ENCODE results near the gene CNIH3.

Gene CNIH3

GRCh38 chr1:224718470-224719053 is 102.4 kb downstream of the CNIH3 start:
- no peak for DNase-seq (ENCODE audit: low read depth in 2 of 3, low spot score in 1 of 3)

GRCh38 chr1:224719716-224720115 is 103.6 kb downstream of the CNIH3 start:
- no peak for DNase-seq (ENCODE audit: low read depth in 2 of 3, low spot score in 1 of 3)

GRCh38 chr1:224720216-224720615 is 104.1 kb downstream of the CNIH3 start:
- no peak for DNase-seq (ENCODE audit: low read depth in 2 of 3, low spot score in 1 of 3)

- DNase-seq (ENCODE audit: low read depth in 2 of 3, low spot score in 1 of 3): no peak
These were observed 104.9 kb downstream of the CNIH3 start for GRCh38 chr1:224721000-224721399.

GRCh38 chr1:224722838-224723237 is 106.7 kb downstream of the CNIH3 start:
- no peak for DNase-seq (ENCODE audit: low read depth in 2 of 3, low spot score in 1 of 3)

GRCh38 chr1:224724566-224724965 is 108.4 kb downstream of the CNIH3 start:
- DNase-seq (ENCODE audit: low read depth in 2 of 3, low spot score in 1 of 3): no peak

- no peak for DNase-seq (ENCODE audit: low read depth in 2 of 3, low spot score in 1 of 3)
These were observed 110.5 kb downstream of the CNIH3 start for GRCh38 chr1:224726441-224727182.

GRCh38 chr1:224727351-224728289 is 111.5 kb downstream of the CNIH3 start:
- DNase-seq (ENCODE audit: low read depth in 2 of 3, low spot score in 1 of 3): no peak

- DNase-seq (ENCODE audit: low read depth in 2 of 3, low spot score in 1 of 3): no peak
These were observed 114.4 kb downstream of the CNIH3 start for GRCh38 chr1:224730540-224730939.

GRCh38 chr1:224730965-224731364 is 114.8 kb downstream of the CNIH3 start:
- DNase-seq (ENCODE audit: low read depth in 2 of 3, low spot score in 1 of 3): no peak

- DNase-seq (ENCODE audit: low read depth in 2 of 3, low spot score in 1 of 3): no peak
These were observed 115.5 kb downstream of the CNIH3 start for GRCh38 chr1:224731633-224732032.

GRCh38 chr1:224732377-224733026 is 116.4 kb downstream of the CNIH3 start:
- no peak for DNase-seq (ENCODE audit: low read depth in 2 of 3, low spot score in 1 of 3)

GRCh38 chr1:224733027-224733911 is 117.2 kb downstream of the CNIH3 start:
- no peak for DNase-seq (ENCODE audit: low read depth in 2 of 3, low spot score in 1 of 3)

- no peak for DNase-seq (ENCODE audit: low read depth in 2 of 3, low spot score in 1 of 3)
These were observed 118.3 kb downstream of the CNIH3 start for GRCh38 chr1:224734261-224734935.

GRCh38 chr1:224735159-224735558 is 119.0 kb downstream of the CNIH3 start:
- DNase-seq (ENCODE audit: low read depth in 2 of 3, low spot score in 1 of 3): no peak

GRCh38 chr1:224736619-224737352 is 120.7 kb downstream of the CNIH3 start:
- no peak for DNase-seq (ENCODE audit: low read depth in 2 of 3, low spot score in 1 of 3)

GRCh38 chr1:224737353-224737727 is 121.2 kb downstream of the CNIH3 start:
- DNase-seq (ENCODE audit: low read depth in 2 of 3, low spot score in 1 of 3): no peak

- no peak for DNase-seq (ENCODE audit: low read depth in 2 of 3, low spot score in 1 of 3)
These were observed 123.3 kb downstream of the CNIH3 start for GRCh38 chr1:224739303-224739996.

Measured in stimulated activated CD4-positive, alpha-beta T cell treated with anti-CD3 and anti-CD28 coated beads, Interleukin-12 subunit alpha, Interleukin-12 subunit beta, amount 100 ng/mL, for 48 hours (primary cell).